H4 (cell line): Measurements from ENCODE around the gene DLL4. TPM values are rescaled to one million over a fixed set of nuclear protein-coding genes. Genes with fewer than 3 reads are reported as not detected.

ENCODE experiments used
- total RNA-seq: library from RNA; depleted of rRNA; stranded (reverse); fragments of >200 nt; shearing (Covaris generic); gene quantifications from 2 replicates; pipeline ENCODE4 v1.2.3, GENCODE V29; 2014; rRNA removed

The DLL4 gene
- total RNA-seq, 1 experiment from 2014 or later, result 0.10 TPM

Other genes with a start within 250 kb of the DLL4 start
- gene RAD51, start 234.2 kb upstream of the DLL4 start, total RNA-seq, result 8.5 and 13.5 TPM in 2 replicates
- gene RMDN3, start 174.1 kb upstream of the DLL4 start, total RNA-seq, result 10.1 and 10.4 TPM in 2 replicates
- gene GCHFR, start 165.3 kb upstream of the DLL4 start, total RNA-seq, result 43.2 and 49.0 TPM in 2 replicates
- 0.45 TPM in 1 of 2 replicates, not detected in the other for gene C15orf62, start 159.4 kb upstream of the DLL4 start, total RNA-seq
- 29.4 and 32.2 TPM in 2 replicates for gene ZFYVE19, start 122.3 kb upstream of the DLL4 start, total RNA-seq
- gene DNAJC17, start 121.9 kb upstream of the DLL4 start, total RNA-seq, result 50.4 and 60.5 TPM in 2 replicates
- not detected in 2 replicates for gene PPP1R14D, start 100.6 kb upstream of the DLL4 start, total RNA-seq
- gene SPINT1, start 85.3 kb upstream of the DLL4 start, total RNA-seq, result 0.02 TPM in 1 of 2 replicates, not detected in the other
- 0.41 TPM in 1 of 2 replicates, not detected in the other for gene RHOV, start 55.1 kb upstream of the DLL4 start, total RNA-seq
- 13.3 and 18.5 TPM in 2 replicates for gene VPS18, start 34.9 kb upstream of the DLL4 start, total RNA-seq
- gene CHAC1, start 24.1 kb downstream of the DLL4 start, total RNA-seq, result 28.0 and 35.4 TPM in 2 replicates
- gene INO80, start 186.9 kb downstream of the DLL4 start, total RNA-seq, result 11.4 and 17.3 TPM in 2 replicates